ACHN (cell line): ENCODE measurements around the gene NRG3.
"Not testable (repeated sequence)": the region's sequence is repeated elsewhere in the genome, so short reads cannot be mapped to it uniquely, and the experiment has no call there.

ENCODE experiments used
- DNase-seq: peaks from one replicate; pipeline ENCODE4 v3.0.0-alpha.2; 2015
- in situ Hi-C: cut with HindIII; loops from 2 replicates; pipeline ENCODE4 v1.10.0; 2017; ENCODE audit warnings: low sequenced_read_pairs, low pct_ligation_motif_present, low pct_unique_long_range_greater_than_20kb

The NRG3 gene

GRCh38 chr10:82038587-82038986 lies 163.6 kb downstream of the NRG3 start:
- in situ Hi-C loops, result no loop called here
- DNase-seq, result no peak

DNA sequence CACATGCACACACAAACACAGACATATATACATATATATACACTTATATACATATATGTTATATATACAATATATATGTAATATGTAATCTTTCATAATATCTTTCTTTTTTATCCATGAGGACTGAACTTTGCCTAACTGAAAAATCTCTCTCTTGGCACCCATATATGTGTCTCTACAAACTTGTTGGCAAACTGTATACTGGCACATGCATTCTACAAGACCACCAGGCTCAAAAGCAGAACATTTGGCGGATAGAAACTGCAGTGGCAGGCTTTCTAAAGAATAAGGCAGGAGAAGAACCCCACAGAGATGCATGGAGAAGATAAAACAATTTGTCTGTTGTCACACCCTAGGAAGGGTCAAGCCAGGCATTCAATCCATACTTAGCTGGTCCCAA lies 165.3 kb downstream of the NRG3 start:
- no peak for DNase-seq
- in situ Hi-C loops, result no loop called here

DNA sequence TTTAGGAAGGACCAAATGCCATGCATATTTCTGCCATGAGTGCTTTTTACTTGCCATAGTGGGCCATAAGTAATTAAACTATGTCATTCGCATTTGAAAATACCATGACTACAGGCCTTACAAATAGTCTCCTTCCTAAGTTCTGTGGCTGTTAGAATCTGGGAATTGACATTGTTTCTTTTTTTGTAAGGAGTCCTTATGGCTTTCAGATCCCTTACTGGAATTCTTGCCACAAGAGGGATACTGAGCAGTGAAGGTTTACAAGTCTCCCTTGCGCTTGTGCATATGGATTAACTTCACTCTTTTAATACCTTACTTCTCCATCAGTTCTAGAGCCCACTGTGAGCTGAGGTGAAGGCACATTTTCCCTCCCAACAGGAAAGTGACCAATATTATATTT lies 166.0 kb downstream of the NRG3 start:
- no peak for DNase-seq
- in situ Hi-C loops, result no loop called here

DNA sequence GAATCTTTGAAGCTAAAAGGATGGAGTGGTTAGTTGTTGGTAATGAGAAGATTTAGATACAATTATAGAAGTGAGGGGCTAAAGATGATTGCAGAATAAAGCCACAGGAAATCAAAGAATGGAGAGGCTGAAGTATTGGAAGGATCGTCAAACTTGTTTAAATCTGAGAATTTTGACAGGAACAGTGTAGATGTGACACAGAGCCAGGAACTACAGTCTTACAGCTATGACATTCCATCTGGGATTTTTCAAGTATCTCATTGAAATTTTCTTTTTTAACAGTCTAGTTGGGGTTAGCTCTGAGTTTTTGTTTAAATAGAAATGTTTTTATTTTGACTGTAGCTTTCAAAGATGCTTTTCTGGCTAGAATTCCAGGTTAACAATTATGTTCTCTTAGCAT lies 181.4 kb downstream of the NRG3 start:
- in situ Hi-C loops, result no loop called here

DNA sequence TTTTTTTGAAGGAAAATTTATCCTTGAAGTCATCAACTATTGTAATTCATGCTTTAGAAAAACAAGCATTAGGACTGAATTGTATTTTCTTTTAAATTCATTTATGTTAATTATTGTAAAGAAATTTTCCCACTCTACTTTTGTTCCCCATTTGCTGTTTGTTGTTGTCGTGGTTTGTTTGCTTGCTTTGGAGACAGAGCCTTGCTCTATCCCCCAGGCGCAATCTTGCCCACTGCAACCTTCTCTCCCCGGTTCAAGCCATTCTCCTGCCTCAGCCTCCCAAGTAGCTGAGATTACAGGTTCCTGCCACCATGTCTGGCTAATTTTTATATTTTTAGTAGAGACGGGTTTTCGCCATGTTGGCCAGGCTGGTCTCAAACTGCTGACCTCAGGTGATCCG lies 192.2 kb downstream of the NRG3 start:
- DNase-seq, in situ Hi-C loops: not testable (repeated sequence)

More for the DNA sequence above, 181.4 kb downstream of the NRG3 start:
- no peak for DNase-seq

DNA sequence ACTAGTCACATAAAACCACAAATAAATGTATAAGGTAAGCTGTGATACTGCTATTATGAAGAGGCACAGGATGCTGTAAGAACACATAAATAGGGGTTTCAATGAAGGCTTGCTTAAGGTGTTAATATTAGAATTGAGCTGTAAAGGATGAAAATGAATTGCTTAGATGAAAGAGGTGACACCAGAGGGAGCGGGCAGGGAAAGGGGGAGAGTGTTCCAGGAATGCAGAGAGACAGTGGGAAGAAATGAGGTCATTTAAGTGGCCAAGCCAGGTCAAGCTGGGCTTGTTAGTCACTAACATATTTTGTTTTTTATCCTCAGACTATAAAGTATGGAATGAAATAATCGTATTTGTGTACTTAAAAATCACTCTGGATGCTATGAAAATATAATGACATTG lies 193.5 kb downstream of the NRG3 start:
- no peak for DNase-seq
- in situ Hi-C loops, result no loop called here

DNA sequence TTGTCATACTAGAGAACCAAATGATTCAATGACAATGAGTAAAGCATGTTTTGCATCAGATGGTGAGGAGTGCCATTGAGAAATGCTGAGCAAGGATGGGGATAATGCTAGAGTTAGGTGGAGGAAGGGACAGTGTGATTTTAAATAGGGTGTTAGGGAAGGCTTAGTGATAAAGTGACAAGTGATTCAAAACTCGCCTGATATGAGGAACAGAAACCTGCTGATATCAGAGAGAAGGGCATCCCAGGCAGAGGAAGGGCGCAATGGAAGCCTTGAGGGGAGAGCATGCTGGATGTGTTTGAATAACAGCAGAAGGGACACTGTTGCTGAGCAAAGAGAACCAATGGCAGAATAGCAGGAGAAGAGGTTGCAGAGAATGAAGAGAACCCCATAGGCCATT lies 196.2 kb downstream of the NRG3 start:
- in situ Hi-C loops, result no loop called here
- DNase-seq, result no peak

GRCh38 chr10:82072124-82072523 lies 197.1 kb downstream of the NRG3 start:
- in situ Hi-C loops, result no loop called here
- DNase-seq, result no peak

- in situ Hi-C loops, result no loop called here
- DNase-seq, result no peak
Measured at GRCh38 chr10:82075605-82076004, 200.6 kb downstream of the NRG3 start.

DNA sequence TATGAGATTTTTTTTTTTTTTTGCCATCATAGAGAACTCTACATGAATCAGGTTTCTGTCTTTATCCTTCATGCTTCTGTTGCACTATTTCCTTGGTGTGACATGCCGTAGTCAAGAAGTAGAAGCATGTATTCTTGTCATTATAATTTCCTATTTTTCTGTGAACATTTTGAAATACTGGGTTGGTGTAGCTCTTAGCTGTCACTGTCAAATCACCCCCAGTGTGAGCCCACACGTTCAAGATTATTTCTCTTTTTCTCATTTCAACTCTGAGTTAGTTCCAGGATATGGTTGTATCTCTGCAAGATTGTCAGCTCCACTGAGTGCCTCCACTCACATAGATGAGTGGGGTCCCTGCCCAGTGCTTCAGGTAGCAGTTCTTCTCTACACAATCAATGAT lies 209.5 kb downstream of the NRG3 start:
- DNase-seq, result no peak
- in situ Hi-C loops, result no loop called here

DNA sequence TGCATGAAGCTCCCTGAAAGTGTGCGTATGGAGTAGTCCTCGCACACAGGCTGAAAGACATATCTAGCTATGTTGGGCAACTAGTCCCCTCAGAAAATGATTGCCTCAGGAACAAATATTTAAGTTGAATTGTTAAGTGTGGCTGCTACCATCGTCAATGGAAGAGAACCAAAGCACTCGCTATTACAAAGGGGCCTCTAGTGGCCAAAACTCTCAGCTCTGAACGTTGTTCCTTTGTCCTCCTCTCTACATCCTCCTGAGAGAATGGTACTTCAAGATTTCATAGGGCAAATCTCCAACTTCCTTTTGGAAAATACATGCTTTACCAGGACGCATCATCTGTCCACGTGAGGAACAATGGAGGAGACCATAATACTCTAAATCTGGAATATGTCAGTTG lies 209.9 kb downstream of the NRG3 start:
- in situ Hi-C loops, result no loop called here
- no peak for DNase-seq

DNA sequence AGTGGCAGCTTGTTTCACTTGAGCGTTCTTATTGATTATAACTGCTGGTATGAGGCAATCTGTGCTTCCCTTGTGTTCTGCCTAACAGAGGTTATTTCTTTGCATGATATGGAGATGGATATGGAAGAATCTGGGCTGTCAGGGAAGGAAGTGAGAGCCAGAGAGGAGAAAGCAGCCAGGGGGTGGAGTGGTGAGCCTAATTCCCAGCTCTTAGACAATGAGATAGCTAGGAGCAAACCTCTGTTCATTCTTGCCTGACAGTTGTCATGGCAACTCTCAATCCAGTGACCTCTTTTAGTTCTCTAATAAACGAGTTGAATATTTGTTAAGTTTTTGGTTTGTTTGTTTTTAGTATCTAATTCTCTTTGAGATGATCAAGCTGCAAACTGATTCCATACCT lies 214.3 kb downstream of the NRG3 start:
- in situ Hi-C loops, result no loop called here

GRCh38 chr10:82091413-82091812 lies 216.4 kb downstream of the NRG3 start:
- DNase-seq, result no peak
- in situ Hi-C loops, result no loop called here

More for the DNA sequence above, 214.3 kb downstream of the NRG3 start:
- no peak for DNase-seq

- no peak for DNase-seq
- in situ Hi-C loops, result no loop called here
Measured at GRCh38 chr10:82092111-82092510, 217.1 kb downstream of the NRG3 start.

- DNase-seq, result no peak
- in situ Hi-C loops, result no loop called here
Measured at GRCh38 chr10:82124713-82125112, 249.7 kb downstream of the NRG3 start.

- no peak for DNase-seq
- in situ Hi-C loops, result no loop called here
Measured at GRCh38 chr10:82128527-82128926, 253.5 kb downstream of the NRG3 start.

GRCh38 chr10:82136103-82136502 lies 261.1 kb downstream of the NRG3 start:
- in situ Hi-C loops, result no loop called here
- no peak for DNase-seq

DNA sequence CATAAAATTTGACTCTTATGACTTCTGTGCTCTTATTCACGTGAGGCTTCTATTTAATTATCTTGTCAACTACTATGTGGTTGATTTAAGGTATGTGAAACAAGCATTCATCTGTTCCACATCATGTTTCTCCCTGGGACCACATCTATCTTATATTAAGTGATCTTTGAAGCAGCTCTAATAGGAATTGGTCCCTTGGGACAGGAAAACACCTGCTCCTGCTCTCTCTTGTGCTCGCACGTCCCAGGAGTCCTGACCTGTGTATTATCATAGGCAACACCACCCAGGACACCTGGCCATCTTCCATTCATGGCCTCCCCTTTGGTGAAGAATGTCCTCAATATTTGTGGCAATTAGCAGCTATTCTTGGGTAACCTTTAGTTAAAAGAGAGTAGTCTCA lies 269.2 kb downstream of the NRG3 start:
- in situ Hi-C loops, result no loop called here
- no peak for DNase-seq

DNA sequence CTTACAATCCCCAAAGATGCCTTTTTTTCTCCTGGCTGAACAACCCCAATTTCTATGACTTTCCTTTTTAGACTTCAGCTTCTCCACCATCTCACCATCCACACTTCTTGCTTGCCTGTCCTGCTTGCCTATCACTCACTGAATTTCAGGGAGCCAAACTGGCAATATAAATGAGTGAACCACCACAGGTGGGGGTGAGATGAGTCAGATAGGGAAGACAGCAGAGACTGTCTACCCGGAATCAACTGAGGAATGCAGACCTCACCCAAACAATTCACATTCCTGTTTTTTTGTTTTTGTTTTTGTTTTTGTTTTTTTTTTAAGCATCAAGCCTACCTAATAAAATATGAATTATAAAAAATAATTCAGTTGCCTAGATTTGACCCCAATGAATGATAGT lies 273.8 kb downstream of the NRG3 start:
- no peak for DNase-seq
- in situ Hi-C loops, result no loop called here

- no peak for DNase-seq
- in situ Hi-C loops, result no loop called here
Measured at GRCh38 chr10:82149674-82150073, 274.7 kb downstream of the NRG3 start.

DNA sequence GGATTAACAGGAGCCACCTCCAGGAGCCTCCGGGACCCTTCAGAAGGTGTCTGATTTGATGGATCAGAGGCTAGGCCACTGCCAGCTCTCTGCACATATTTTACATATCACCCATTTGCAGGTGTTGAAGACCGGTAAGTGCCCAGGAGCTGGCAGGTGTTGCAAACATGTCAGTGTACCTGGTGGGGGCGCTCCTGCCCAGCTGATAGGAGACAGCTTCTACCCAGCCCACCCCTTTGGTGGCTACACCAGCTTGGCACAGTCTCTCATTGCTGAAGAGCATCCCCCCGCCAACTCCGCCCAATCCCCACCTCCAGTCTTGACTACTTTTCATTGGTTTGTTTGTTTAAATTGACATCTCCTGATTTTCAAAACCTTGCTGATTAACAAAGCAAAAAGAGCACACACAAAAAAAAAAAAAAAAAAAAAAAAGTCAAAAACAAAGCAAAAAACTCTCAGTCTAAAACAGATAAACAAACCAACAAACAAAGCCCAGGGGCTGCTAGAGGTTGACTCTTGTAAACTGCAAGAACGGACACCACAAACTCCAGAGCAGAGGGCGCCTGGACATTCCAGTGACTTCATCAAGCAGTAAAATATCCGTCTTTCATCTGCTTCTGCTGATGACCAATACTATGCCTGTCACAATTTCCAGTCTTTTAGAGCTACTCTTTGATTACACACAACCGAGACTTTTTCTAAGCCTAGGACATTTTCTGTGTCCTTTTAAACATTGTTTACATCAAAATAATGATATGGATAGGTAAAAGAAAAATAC lies 275.3 kb downstream of the NRG3 start:
- in situ Hi-C loops, result no loop called here
- peak; percentile 56 for DNase-seq
